ENCODE measurements around the gene PPP1R27.

The PPP1R27 gene

GRCh38 chr17:81825841-81826466 lies 8.9 kb downstream of the PPP1R27 start:
- Histone ChIP-seq H3K4me1 (ENCODE audit: control insufficient read depth, insufficient read depth, low read length) (no peaks in the 10 kb centered on the region; the same call in 1 of the 2 replicates), H3K27ac (ENCODE audit: low read depth, low read length) (no peak overlapping the region), H3K9ac (ENCODE audit: low read depth, low read length) (no peak overlapping the region), H3K9me3 (ENCODE audit: control insufficient read depth, insufficient read depth, low read length) (no peaks in the 10 kb centered on the region), H3K27me3 (ENCODE audit: control insufficient read depth, insufficient read depth, low read length) (no peaks in the 10 kb centered on the region), H3K4me3 (ENCODE audit: low read depth, low read length) (no peak overlapping the region), H3K36me3 (ENCODE audit: control insufficient read depth, insufficient read depth, low read length) (0 out of 2 replicates have a peak, but pooled peaks cover 4% of the 10 kb centered on the region)

GRCh38 chr17:81824595-81824994 lies 10.3 kb downstream of the PPP1R27 start:
- no peaks in the 10 kb centered on the region for H3K27me3 ChIP-seq (ENCODE audit: control insufficient read depth, insufficient read depth, low read length)
- no peaks in the 10 kb centered on the region for H3K9me3 ChIP-seq (ENCODE audit: control insufficient read depth, insufficient read depth, low read length)
- no peak overlapping the region for H3K9ac ChIP-seq (ENCODE audit: low read depth, low read length)
- H3K27ac ChIP-seq (ENCODE audit: low read depth, low read length) = no peak overlapping the region
- 0 out of 2 replicates have a peak, but pooled peaks cover 4% of the 10 kb centered on the region for H3K36me3 ChIP-seq (ENCODE audit: control insufficient read depth, insufficient read depth, low read length)
- H3K4me1 ChIP-seq (ENCODE audit: control insufficient read depth, insufficient read depth, low read length) = no peaks in the 10 kb centered on the region; the same call in 1 of the 2 replicates
- no peak overlapping the region for H3K4me3 ChIP-seq (ENCODE audit: low read depth, low read length)

- H3K4me3 ChIP-seq (ENCODE audit: low read depth, low read length) = no peak overlapping the region
- no peaks in the 10 kb centered on the region for H3K9me3 ChIP-seq (ENCODE audit: control insufficient read depth, insufficient read depth, low read length)
- no peak overlapping the region for H3K9ac ChIP-seq (ENCODE audit: low read depth, low read length)
- H3K36me3 ChIP-seq (ENCODE audit: control insufficient read depth, insufficient read depth, low read length) = 0 out of 2 replicates have a peak, but pooled peaks cover 4% of the 10 kb centered on the region
- H3K27me3 ChIP-seq (ENCODE audit: control insufficient read depth, insufficient read depth, low read length) = no peaks in the 10 kb centered on the region
- H3K4me1 ChIP-seq (ENCODE audit: control insufficient read depth, insufficient read depth, low read length) = no peaks in the 10 kb centered on the region; the same call in 1 of the 2 replicates
- H3K27ac ChIP-seq (ENCODE audit: low read depth, low read length) = no peak overlapping the region
Observed at GRCh38 chr17:81823820-81824550, 10.9 kb downstream of the PPP1R27 start.

- H3K27ac ChIP-seq (ENCODE audit: low read depth, low read length) = no peak overlapping the region
- H3K4me1 ChIP-seq (ENCODE audit: control insufficient read depth, insufficient read depth, low read length) = no peaks in the 10 kb centered on the region; the same call in 1 of the 2 replicates
- no peak overlapping the region for H3K9ac ChIP-seq (ENCODE audit: low read depth, low read length)
- no peaks in the 10 kb centered on the region for H3K9me3 ChIP-seq (ENCODE audit: control insufficient read depth, insufficient read depth, low read length)
- H3K36me3 ChIP-seq (ENCODE audit: control insufficient read depth, insufficient read depth, low read length) = 0 out of 2 replicates have a peak, but pooled peaks cover 4% of the 10 kb centered on the region
- H3K27me3 ChIP-seq (ENCODE audit: control insufficient read depth, insufficient read depth, low read length) = no peaks in the 10 kb centered on the region
- H3K4me3 ChIP-seq (ENCODE audit: low read depth, low read length) = no peak overlapping the region
Observed at GRCh38 chr17:81822996-81823819, 11.6 kb downstream of the PPP1R27 start.

GRCh38 chr17:81822312-81822637 lies 12.6 kb downstream of the PPP1R27 start:
- Histone ChIP-seq H3K4me1 (ENCODE audit: control insufficient read depth, insufficient read depth, low read length) (no peaks in the 10 kb centered on the region; the same call in 1 of the 2 replicates), H3K9ac (ENCODE audit: low read depth, low read length) (no peak overlapping the region), H3K27ac (ENCODE audit: low read depth, low read length) (no peak overlapping the region), H3K36me3 (ENCODE audit: control insufficient read depth, insufficient read depth, low read length) (0 out of 2 replicates have a peak, but pooled peaks cover 4% of the 10 kb centered on the region), H3K4me3 (ENCODE audit: low read depth, low read length) (no peak overlapping the region), H3K27me3 (ENCODE audit: control insufficient read depth, insufficient read depth, low read length) (no peaks in the 10 kb centered on the region), H3K9me3 (ENCODE audit: control insufficient read depth, insufficient read depth, low read length) (no peaks in the 10 kb centered on the region)

- no peak overlapping the region for H3K4me3 ChIP-seq (ENCODE audit: low read depth, low read length)
- H3K27me3 ChIP-seq (ENCODE audit: control insufficient read depth, insufficient read depth, low read length) = no peaks in the 10 kb centered on the region
- no peaks in the 10 kb centered on the region for H3K9me3 ChIP-seq (ENCODE audit: control insufficient read depth, insufficient read depth, low read length)
- no peak overlapping the region for H3K27ac ChIP-seq (ENCODE audit: low read depth, low read length)
- H3K36me3 ChIP-seq (ENCODE audit: control insufficient read depth, insufficient read depth, low read length) = 0 out of 2 replicates have a peak, but pooled peaks cover 4% of the 10 kb centered on the region
- H3K4me1 ChIP-seq (ENCODE audit: control insufficient read depth, insufficient read depth, low read length) = no peaks in the 10 kb centered on the region; the same call in 1 of the 2 replicates
- H3K9ac ChIP-seq (ENCODE audit: low read depth, low read length) = no peak overlapping the region
Observed at GRCh38 chr17:81821603-81822311, 13.1 kb downstream of the PPP1R27 start.

- Histone ChIP-seq H3K27ac (ENCODE audit: low read depth, low read length) (no peak overlapping the region), H3K4me3 (ENCODE audit: low read depth, low read length) (no peak overlapping the region), H3K4me1 (ENCODE audit: control insufficient read depth, insufficient read depth, low read length) (no peaks in the 10 kb centered on the region; the same call in 1 of the 2 replicates), H3K9me3 (ENCODE audit: control insufficient read depth, insufficient read depth, low read length) (no peaks in the 10 kb centered on the region), H3K27me3 (ENCODE audit: control insufficient read depth, insufficient read depth, low read length) (no peaks in the 10 kb centered on the region), H3K9ac (ENCODE audit: low read depth, low read length) (no peak overlapping the region), H3K36me3 (ENCODE audit: control insufficient read depth, insufficient read depth, low read length) (0 out of 2 replicates have a peak, but pooled peaks cover 4% of the 10 kb centered on the region)
Observed at GRCh38 chr17:81821147-81821546, 13.7 kb downstream of the PPP1R27 start.

- Histone ChIP-seq H3K4me3 (ENCODE audit: low read depth, low read length) (no peak overlapping the region), H3K27ac (ENCODE audit: low read depth, low read length) (no peak overlapping the region), H3K9me3 (ENCODE audit: control insufficient read depth, insufficient read depth, low read length) (no peaks in the 10 kb centered on the region), H3K4me1 (ENCODE audit: control insufficient read depth, insufficient read depth, low read length) (no peaks in the 10 kb centered on the region), H3K36me3 (ENCODE audit: control insufficient read depth, insufficient read depth, low read length) (0 out of 2 replicates have a peak, but pooled peaks cover 4% of the 10 kb centered on the region), H3K27me3 (ENCODE audit: control insufficient read depth, insufficient read depth, low read length) (no peaks in the 10 kb centered on the region), H3K9ac (ENCODE audit: low read depth, low read length) (no peak overlapping the region)
Observed at GRCh38 chr17:81819708-81820107, 15.1 kb downstream of the PPP1R27 start.

- Histone ChIP-seq H3K27me3 (ENCODE audit: control insufficient read depth, insufficient read depth, low read length) (no peaks in the 10 kb centered on the region), H3K4me1 (ENCODE audit: control insufficient read depth, insufficient read depth, low read length) (no peaks in the 10 kb centered on the region), H3K27ac (ENCODE audit: low read depth, low read length) (no peak overlapping the region), H3K4me3 (ENCODE audit: low read depth, low read length) (no peak overlapping the region), H3K36me3 (ENCODE audit: control insufficient read depth, insufficient read depth, low read length) (no peaks in the 10 kb centered on the region), H3K9me3 (ENCODE audit: control insufficient read depth, insufficient read depth, low read length) (no peaks in the 10 kb centered on the region), H3K9ac (ENCODE audit: low read depth, low read length) (no peak overlapping the region)
Observed at GRCh38 chr17:81817758-81818147, 17.1 kb downstream of the PPP1R27 start.

GRCh38 chr17:81815646-81815986 lies 19.2 kb downstream of the PPP1R27 start:
- no peak overlapping the region for H3K4me3 ChIP-seq (ENCODE audit: low read depth, low read length)
- H3K27me3 ChIP-seq (ENCODE audit: control insufficient read depth, insufficient read depth, low read length) = no peaks in the 10 kb centered on the region
- no peaks in the 10 kb centered on the region for H3K36me3 ChIP-seq (ENCODE audit: control insufficient read depth, insufficient read depth, low read length)
- H3K9me3 ChIP-seq (ENCODE audit: control insufficient read depth, insufficient read depth, low read length) = no peaks in the 10 kb centered on the region
- H3K4me1 ChIP-seq (ENCODE audit: control insufficient read depth, insufficient read depth, low read length) = no peaks in the 10 kb centered on the region
- H3K27ac ChIP-seq (ENCODE audit: low read depth, low read length) = no peak overlapping the region
- H3K9ac ChIP-seq (ENCODE audit: low read depth, low read length) = no peak overlapping the region
